AG09309 (cell line): Measurements from ENCODE around the gene CLDN6.

Source experiments
- DNase-seq: peaks from one replicate; pipeline ENCODE4 v3.0.0-alpha.2; 2010; ENCODE audit warnings: low read depth
- H3K4me3 ChIP-seq: 2 replicates; pipeline ENCODE4 v1.5.1; 2011; ENCODE audit warnings: mild to moderate bottlenecking, low read depth, low read length, moderate library complexity; ENCODE audit not compliant: control insufficient read depth
- CTCF ChIP-seq: IDR thresholded peaks from 2 replicates; pipeline ENCODE4 v1.5.1; 2011; ENCODE audit warnings: mild to moderate bottlenecking, low read depth, low read length, inconsistent platforms; ENCODE audit not compliant: insufficient read depth, control insufficient read depth; ENCODE audit errors: missing control alignments

Gene CLDN6

DNA sequence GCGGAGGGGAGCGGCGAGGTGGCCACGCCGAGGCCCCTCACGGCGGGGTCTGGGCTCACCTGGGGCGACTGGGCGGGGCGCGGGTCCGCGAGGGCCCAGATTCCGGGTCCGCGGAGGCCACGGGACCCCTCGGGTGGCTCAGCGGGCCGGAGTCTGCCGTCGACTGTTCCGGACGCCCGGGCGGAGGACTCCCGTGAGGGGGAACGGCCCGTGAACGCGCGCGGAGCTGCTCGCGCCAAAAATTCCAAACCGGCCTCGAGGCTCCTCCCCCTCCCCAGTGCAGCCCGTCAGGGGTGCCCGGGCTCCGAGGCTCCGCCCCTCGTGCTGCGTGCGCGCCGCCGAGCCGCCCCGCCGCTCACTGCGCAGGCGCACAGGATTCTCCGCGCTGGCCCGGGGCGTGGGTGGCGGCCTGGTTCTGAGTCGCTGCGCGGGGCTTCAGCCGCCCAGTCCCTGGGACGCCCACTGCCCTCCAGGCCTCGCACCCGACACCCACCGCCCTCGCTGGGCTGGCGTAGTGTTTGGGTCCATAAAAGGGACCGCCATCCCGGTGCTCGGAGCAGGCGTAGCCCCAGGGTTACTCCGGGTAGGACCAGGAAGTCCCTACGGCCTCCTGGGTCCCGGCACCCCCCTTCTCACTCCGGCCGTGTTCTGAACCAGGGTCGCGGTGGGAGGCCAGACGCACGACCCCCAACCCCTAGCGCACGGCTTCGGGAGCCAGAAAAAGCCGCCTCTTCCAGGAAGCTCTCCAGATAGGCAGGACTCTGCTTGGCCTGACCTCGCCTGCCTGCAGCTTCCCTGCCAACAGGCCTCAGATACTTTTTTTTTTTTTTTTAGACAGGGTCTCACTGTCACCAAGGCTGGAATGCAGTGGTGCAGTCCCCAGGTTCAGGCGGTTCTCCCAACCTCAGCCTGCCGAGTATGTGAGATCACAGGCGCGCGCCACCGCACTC, 37.5 kb downstream of the CLDN6 start, which contains the start of gene PKMYT1:
Gene PKMYT1, minus strand, starts transcription at position 220 of the 950 bp plus-strand sequence. CDS start 789 bp downstream, outside the sequence.
- TF ChIP-seq CTCF = no peak
- peak within 1 kb of the TSS; percentile 80 for H3K4me3 ChIP-seq
- no peak for DNase-seq

DNA sequence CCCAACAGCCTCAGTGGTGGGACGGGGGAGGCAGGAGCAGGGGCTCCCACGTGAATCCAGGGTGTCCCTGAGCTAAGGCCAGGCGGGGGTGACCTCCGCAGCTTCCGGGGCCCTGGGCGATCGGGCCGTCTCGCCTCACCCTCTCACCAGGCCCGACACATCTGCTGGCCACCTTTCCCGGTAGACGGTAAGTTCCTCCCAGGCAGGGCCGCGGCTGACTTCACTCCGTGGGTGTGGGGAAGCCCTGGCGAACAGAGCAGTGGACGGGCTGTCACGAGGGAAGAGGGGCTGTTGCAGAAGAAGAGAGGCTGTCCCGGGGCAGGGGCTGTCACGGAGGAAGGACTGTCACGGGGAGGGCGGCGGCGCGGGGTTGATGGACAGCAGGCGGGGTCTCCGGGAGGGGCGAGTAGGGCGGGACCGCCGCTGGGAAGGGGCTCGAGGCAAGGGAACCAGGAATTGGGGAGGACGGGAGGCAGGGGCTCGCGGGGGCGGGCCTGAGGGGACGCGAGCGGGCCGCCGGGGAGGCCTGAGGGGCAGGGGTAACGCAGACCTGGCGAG, 38.2 kb downstream of the CLDN6 start:
- DNase-seq = no peak
- no peak for TF ChIP-seq CTCF

DNA sequence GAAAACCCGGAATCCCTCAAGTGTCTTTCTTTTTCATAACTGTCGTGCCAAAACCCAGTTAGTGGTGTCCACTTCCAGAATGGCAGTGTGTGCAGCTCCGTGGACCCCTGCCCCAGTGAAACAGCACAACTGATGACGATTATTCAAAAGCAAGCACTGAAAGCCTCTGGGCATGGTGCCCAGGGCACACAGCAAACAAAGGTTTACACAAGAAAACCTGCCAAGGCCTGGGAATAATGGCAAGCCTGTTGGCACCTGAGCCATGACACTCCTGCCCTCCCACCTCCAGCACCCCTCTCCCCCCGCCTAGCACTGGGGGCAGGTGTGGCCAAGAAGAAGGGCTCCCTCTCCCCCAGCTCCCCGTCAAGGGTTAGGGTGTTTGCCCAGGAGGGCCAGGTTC, 40.5 kb downstream of the CLDN6 start:
- TF ChIP-seq CTCF = no peak
- no peak for DNase-seq
- H3K4me3 ChIP-seq = no peak overlapping the region

More for the DNA sequence above, 38.2 kb downstream of the CLDN6 start:
- peak overlapping the region; percentile 80 for H3K4me3 ChIP-seq

- H3K4me3 ChIP-seq = no peak overlapping the region
- no peak for DNase-seq
- TF ChIP-seq CTCF = no peak
Observed at GRCh38 chr16:2976673-2977072, 41.3 kb downstream of the CLDN6 start.

DNA sequence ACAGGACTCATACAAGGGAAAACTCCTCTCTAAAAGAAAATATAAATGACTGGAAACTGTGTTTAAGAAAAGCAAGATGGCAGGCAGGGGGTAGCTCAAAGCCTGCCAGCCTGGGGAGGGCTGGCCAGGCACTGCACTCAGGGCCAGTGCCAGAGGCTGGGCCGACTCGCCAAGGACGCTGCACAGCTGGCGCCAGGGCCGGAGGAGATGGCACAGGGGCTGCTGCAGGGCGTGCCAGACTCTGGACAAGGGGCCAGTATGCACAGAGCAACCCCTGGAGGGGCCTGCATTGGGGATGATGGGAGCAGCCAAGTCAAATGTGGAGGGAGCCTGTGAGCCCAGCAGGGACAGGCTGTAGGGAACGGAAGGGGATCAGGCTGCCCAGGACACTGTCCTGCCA, 41.8 kb downstream of the CLDN6 start:
- no peak for TF ChIP-seq CTCF
- H3K4me3 ChIP-seq = no peak overlapping the region
- DNase-seq = no peak

DNA sequence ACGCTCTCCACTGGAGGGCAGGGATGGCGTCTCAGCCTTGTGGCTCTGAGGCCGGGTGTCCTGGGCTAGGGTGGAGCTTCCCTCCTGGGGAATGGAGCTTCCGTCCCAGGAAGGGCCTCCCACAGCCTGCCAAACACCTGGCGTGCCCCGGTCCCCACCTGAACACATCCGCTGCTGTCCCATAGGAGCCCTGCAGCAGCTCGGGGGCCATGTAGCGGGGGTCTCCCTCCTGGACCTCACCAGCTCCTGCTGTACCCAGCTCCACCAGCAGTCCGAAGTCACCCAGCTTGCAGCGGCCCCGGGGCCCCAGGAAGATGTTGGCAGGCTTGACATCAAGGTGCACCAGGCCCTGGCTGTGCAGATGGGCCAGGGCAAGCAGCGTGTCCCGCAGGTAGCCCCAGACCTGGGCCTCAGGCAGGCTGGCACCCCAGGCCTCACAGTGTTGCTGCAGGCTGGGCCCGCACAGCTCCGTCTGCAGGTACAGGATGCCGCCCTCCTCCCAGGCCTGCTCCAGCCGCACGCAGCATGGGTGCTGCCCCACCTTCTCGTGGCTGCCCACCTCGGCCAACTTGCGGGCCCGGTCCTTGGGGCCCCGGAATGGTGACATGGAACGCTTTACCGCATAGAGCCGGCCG, 42.7 kb downstream of the CLDN6 start:
- H3K4me3 ChIP-seq = no peak overlapping the region
- no peak for TF ChIP-seq CTCF
- DNase-seq = no peak
